K562 (cell line): ENCODE results near the gene LRRC15. TPM values are rescaled to one million over a fixed set of nuclear protein-coding genes. Genes with fewer than 3 reads are reported as not detected.

Experiments
- CAMTA2 ChIP-seq: fragments of 250-450 bp; sonication (Bioruptor Pico); conservative IDR thresholded peaks from 2 replicates; pipeline ENCODE4 v1.5.1; 2022
- ELF1 ChIP-seq: fragments of 200-800 bp; sonication (Bioruptor generic); IDR thresholded peaks from 2 replicates; pipeline ENCODE4 v1.6.1; 2016; ENCODE audit warnings: missing genetic modification characterization, missing compliant biosample characterization
- ESRRB ChIP-seq: fragments of 250-450 bp; sonication (Bioruptor Pico); IDR thresholded peaks from 2 replicates; pipeline ENCODE4 v1.5.0; 2020; ENCODE audit warnings: mild to moderate bottlenecking, moderate library complexity, borderline replicate concordance
- FUS ChIP-seq: fragments of 200-400 bp; formaldehyde crosslinking; optimal IDR thresholded peaks from 2 replicates; pipeline ENCODE3; 2017; ENCODE audit warnings: low read depth, low read length
- GATA2 ChIP-seq: sonication (generic); formaldehyde crosslinking; IDR thresholded peaks from 2 replicates; pipeline ENCODE4 v1.4.0; 2020; ENCODE audit warnings: mild to moderate bottlenecking, missing genetic modification reagents
- HLTF ChIP-seq: fragments of 450-650 bp; IDR thresholded peaks from 2 replicates; pipeline ENCODE4 v1.6.1; 2016
- OTX1 ChIP-seq: fragments of 450-650 bp; formaldehyde crosslinking; IDR thresholded peaks from 2 replicates; pipeline ENCODE4 v1.4.0; 2022; ENCODE audit warnings: mild to moderate bottlenecking
- PHB2 ChIP-seq: fragments of 450-650 bp; IDR thresholded peaks from 2 replicates; pipeline ENCODE4 v1.6.1; 2017; ENCODE audit warnings: low read depth
- PHF8 ChIP-seq: fragments of 200-600 bp; sonication (generic); IDR thresholded peaks from 2 replicates; pipeline ENCODE4 v1.6.1; 2012; ENCODE audit warnings: mixed run types, mild to moderate bottlenecking, inconsistent platforms, low read length, moderate library complexity, borderline replicate concordance
- POLR2AphosphoS5 ChIP-seq: IDR thresholded peaks from 2 replicates; pipeline ENCODE4 v1.6.1; 2011; ENCODE audit warnings: mild to moderate bottlenecking, low read depth, low read length, moderate library complexity; ENCODE audit not compliant: control insufficient read depth, insufficient read depth
- POLR2H ChIP-seq: IDR thresholded peaks from 2 replicates; pipeline ENCODE4 v1.6.1; 2016; ENCODE audit warnings: missing genetic modification characterization, low read depth, mild to moderate bottlenecking, control low read depth, missing compliant biosample characterization, moderate library complexity
- ZNF324 ChIP-seq: fragments of 250-450 bp; sonication (Bioruptor Pico); IDR thresholded peaks from 2 replicates; pipeline ENCODE4 v1.4.0; 2020; ENCODE audit warnings: mild to moderate bottlenecking
- ZNF431 ChIP-seq: sonication (generic); formaldehyde crosslinking; IDR thresholded peaks from 2 replicates; pipeline ENCODE4 v1.8.0; 2022; ENCODE audit warnings: mild to moderate bottlenecking, missing genetic modification reagents
- polyA plus RNA-seq, 8 experiments: library from polyadenylated mRNA; depleted of rRNA in 4 of 8; stranded (reverse) in 5 of 8; unstranded in 3 of 8; fragments of >200 nt; fragmentation: Nextera tagmentation in 2 of 8; fragmentation: Illumina TruSeq in 1 of 8; extraction: Ambion mirVana in 2 of 8; extraction: Trizol in 1 of 8; gene quantifications; 2 replicates each; pipeline versions ENCODE4 v1.2.1 to v1.2.3, GENCODE V29; 2011 to 2014; ENCODE audit warnings: inconsistent platforms in 1 of 8, missing spikeins in 1 of 8
- total RNA-seq, 7 experiments: library from RNA; depleted of rRNA in 6 of 7; stranded (reverse); fragments of >200 nt in 6 of 7; fragmentation: Illumina TruSeq in 2 of 7; extraction: Trizol in 2 of 7; gene quantifications; 2 replicates each; pipeline versions ENCODE4 v1.2.1 to v1.2.3, GENCODE V29; 2011 to 2021; ENCODE audit warnings: low replicate concordance in 1 of 7
- TF ChIP-seq, protein P1 (sequence below), 2 experiments: fragments of 450-650 bp; IDR thresholded peaks; 2 replicates each; pipeline ENCODE4 v1.6.1; 2016; ENCODE audit warnings: mild to moderate bottlenecking in 2 of 2, borderline replicate concordance in 1 of 2, low read depth in 1 of 2, moderate library complexity in 1 of 2
- TF ChIP-seq, protein P2 (sequence below): sonication (generic); formaldehyde crosslinking; IDR thresholded peaks from 2 replicates; pipeline ENCODE4 v1.8.0; 2022; ENCODE audit warnings: mild to moderate bottlenecking, missing genetic modification reagents
- TF ChIP-seq, protein P3 (sequence below): fragments of 250-450 bp; sonication (Bioruptor Pico); IDR thresholded peaks from 2 replicates; pipeline ENCODE4 v1.9.0; 2021; ENCODE audit warnings: mild to moderate bottlenecking

LRRC15 gene
- total and polyA plus RNA-seq, 9 of the 15 experiments (the other 6 are each of a cell fraction or from before 2014, with no cell fraction given), result not detected

DNA sequence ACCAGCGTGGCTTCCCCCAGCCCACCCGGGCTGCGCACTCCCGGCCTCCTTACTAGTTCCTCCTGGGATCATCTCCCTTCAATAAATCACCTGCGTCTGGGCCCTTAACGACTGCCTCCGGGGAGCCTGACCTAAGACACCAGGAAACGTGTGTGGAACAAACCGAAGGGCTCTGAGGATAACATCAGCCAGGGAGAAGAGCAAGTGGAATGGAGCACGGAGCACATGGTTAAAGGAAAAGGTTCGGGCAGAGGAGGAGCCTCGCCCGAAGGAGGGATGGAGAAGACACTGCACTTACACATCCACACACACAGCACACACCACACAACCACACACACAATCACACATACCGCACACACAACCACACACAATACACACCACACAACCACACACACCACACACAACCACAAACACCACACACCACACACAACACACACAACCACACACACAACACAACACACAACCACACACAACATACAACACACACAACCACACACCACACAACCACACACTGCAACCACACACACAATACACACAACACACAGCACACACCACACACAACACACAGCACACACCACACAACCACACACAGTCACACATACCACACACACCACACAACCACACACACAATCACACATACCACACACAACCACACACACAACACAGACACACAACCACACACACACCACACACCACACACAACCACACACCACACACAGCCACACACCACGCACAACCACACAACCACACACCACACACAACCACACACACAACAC lies 43.2 kb downstream of the LRRC15 start (continued):
- TF ChIP-seq, protein P1, sequence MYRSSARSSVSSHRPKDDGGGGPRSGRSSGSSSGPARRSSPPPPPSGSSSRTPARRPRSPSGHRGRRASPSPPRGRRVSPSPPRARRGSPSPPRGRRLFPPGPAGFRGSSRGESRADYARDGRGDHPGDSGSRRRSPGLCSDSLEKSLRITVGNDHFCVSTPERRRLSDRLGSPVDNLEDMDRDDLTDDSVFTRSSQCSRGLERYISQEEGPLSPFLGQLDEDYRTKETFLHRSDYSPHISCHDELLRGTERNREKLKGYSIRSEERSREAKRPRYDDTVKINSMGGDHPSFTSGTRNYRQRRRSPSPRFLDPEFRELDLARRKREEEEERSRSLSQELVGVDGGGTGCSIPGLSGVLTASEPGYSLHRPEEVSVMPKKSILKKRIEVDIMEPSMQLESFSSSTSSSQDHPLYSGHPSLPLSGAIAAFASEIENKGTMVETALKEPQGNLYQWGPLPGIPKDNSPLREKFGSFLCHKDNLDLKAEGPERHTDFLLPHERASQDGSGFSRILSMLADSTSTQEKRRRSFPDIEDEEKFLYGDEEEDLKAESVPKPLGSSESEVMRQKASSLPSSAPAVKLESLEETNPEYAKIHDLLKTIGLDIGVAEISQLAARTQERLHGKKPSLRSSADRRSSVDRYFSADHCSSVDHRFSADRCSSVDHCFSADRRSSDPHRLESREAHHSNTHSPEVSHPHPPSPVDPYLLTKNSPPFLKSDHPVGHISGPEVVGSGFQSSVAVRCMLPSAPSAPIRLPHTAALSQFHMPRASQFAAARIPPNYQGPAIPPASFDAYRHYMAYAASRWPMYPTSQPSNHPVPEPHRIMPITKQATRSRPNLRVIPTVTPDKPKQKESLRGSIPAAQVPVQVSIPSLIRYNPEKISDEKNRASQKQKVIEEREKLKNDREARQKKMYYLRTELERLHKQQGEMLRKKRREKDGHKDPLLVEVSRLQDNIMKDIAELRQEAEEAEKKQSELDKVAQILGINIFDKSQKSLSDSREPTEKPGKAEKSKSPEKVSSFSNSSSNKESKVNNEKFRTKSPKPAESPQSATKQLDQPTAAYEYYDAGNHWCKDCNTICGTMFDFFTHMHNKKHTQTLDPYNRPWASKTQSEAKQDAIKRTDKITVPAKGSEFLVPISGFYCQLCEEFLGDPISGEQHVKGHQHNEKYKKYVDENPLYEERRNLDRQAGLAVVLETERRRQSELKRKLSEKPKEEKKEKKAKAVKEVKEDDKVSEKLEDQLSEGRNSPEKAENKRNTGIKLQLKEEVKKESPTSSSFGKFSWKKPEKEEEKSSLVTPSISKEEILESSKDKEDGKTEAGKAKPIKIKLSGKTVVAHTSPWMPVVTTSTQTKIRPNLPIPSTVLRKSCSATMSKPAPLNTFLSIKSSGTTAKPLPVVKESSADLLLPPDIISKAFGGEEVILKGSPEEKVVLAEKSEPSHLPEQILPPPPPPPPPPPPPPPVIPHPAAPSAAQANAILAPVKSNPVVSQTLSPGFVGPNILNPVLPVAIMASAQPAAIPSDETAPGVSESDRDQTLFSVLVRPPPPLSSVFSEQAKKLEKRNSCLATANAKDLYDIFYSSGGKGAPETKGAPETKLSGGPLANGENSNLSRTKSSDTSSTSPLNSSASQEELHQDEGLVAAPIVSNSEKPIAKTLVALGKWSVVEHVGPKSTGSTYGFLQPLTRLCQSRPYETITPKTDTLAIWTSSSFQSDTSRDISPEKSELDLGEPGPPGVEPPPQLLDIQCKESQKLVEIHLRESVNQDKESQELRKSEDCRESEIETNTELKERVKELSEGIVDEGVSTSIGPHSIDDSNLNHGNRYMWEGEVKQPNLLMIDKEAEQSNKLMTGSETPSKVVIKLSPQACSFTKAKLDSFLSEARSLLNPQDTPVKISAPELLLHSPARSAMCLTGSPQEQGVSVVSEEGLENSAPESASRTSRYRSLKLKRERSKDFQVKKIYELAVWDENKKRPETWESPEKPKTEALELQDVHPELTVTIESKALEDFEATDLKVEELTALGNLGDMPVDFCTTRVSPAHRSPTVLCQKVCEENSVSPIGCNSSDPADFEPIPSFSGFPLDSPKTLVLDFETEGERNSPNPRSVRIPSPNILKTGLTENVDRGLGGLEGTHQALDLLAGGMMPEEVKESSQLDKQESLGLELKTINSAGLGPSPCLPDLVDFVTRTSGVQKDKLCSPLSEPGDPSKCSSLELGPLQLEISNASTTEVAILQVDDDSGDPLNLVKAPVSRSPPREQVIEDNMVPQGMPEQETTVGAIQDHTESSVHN (IDR thresholded peaks at IDR 0.05; ENCODE audit: borderline replicate concordance in 1 of 2, low read depth in 1 of 2), result no peak; a peak in 1 of 4 replicates
- TF ChIP-seq ZNF324 (CRISPR knock-in tag) (no peak), HLTF (peak; percentile 80; the same call in 1 of the 2 replicates), GATA2 (0 out of 2 replicates have a peak, but pooled peaks have one; percentile 31), ESRRB (CRISPR knock-in tag) (no peak), POLR2H (tag) (no peak), ZNF431 (no peak), FUS (no peak), PHF8 (no peak), CAMTA2 (CRISPR knock-in tag) (no peak), POLR2AphosphoS5 (no peak), ELF1 (tag) (no peak), PHB2 (peak; percentile 61), OTX1 (CRISPR knock-in tag) (peak; percentile 87)
- TF ChIP-seq, protein P2, sequence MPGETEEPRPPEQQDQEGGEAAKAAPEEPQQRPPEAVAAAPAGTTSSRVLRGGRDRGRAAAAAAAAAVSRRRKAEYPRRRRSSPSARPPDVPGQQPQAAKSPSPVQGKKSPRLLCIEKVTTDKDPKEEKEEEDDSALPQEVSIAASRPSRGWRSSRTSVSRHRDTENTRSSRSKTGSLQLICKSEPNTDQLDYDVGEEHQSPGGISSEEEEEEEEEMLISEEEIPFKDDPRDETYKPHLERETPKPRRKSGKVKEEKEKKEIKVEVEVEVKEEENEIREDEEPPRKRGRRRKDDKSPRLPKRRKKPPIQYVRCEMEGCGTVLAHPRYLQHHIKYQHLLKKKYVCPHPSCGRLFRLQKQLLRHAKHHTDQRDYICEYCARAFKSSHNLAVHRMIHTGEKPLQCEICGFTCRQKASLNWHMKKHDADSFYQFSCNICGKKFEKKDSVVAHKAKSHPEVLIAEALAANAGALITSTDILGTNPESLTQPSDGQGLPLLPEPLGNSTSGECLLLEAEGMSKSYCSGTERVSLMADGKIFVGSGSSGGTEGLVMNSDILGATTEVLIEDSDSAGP (CRISPR knock-in tag), result peak; percentile 70
- TF ChIP-seq, protein P3, sequence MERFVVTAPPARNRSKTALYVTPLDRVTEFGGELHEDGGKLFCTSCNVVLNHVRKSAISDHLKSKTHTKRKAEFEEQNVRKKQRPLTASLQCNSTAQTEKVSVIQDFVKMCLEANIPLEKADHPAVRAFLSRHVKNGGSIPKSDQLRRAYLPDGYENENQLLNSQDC (CRISPR knock-in tag), result no peak
